ENCODE results near the gene THPO.
A peak's percentile ranks its signal among the peaks of the same experiment; 100 is the strongest.

- TF ChIP-seq CTCF (IDR thresholded peaks at IDR 0.05; ENCODE audit: low read length), result peak; percentile 94
- no peak for TF ChIP-seq EZH2 (IDR thresholded peaks at IDR 0.05; ENCODE audit: borderline replicate concordance, low read length)
These were observed 23.8 kb downstream of the THPO start for GRCh38 chr3:184354121-184354728.
